Measurements from ENCODE around the gene RPS2.

DNA sequence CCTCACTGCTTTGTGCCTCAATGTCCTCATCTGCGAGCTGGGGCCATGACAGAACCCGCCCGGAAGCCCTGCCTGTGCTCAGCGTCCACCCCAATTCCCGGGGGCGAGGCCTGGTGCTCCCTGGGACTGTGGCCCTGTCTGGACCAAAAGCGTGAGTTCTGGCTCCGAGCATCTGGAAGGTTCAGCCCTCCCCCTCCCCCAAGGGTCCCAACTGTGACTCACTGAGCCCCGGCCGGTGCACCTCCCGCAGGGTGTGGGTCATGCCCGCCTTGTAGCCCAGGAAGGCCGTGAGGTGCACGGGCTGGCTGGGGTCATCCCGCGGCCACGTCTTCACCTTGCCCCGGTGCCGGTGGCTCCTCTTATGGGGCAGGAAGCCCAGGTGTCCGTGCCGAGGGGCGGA lies 10.9 kb downstream of the RPS2 start:
- TF ChIP-seq POLR2A (IDR thresholded peaks at IDR 0.05; ENCODE audit: low read depth, low read length) (no peak), TAF1 (IDR thresholded peaks at IDR 0.05; ENCODE audit: low read depth, low read length) (no peak), POLR2AphosphoS5 (IDR thresholded peaks at IDR 0.05; ENCODE audit: low read depth, low read length) (no peak)

Data from GM12891 (cell line).